RWPE1 (cell line): ENCODE data around the gene ABCG2.
A peak's percentile ranks its signal among the peaks of the same experiment; 100 is the strongest.

ENCODE experiments used
- CTCF ChIA-PET: fragments of 350-600 bp; sonication (Branson Sonifier 250); formaldehyde crosslinking; extraction: SDS; loops from one replicate; lab custom pipeline; 2021; lab: Yijun Ruan, JAX
- POLR2A ChIA-PET: fragments of 400-600 bp; formaldehyde crosslinking; extraction: SDS; loops from one replicate; lab custom pipeline; 2020; ENCODE audit warnings: antibody characterized with exemption; ENCODE audit not compliant: low non-redundant PET; lab: Yijun Ruan, JAX
- DNase-seq: peaks from one replicate; pipeline ENCODE4 v3.0.0; 2012; ENCODE audit warnings: low spot score
- H3K27ac ChIP-seq: fragments of 450-650 bp; 2 replicates; pipeline ENCODE4 v1.5.1; 2017
- TF ChIP-seq, protein P1 (sequence below): fragments of 450-650 bp; conservative IDR thresholded peaks from 2 replicates; pipeline ENCODE4 v1.5.1; 2017; ENCODE audit warnings: low read depth, mild to moderate bottlenecking

The ABCG2 gene

DNA sequence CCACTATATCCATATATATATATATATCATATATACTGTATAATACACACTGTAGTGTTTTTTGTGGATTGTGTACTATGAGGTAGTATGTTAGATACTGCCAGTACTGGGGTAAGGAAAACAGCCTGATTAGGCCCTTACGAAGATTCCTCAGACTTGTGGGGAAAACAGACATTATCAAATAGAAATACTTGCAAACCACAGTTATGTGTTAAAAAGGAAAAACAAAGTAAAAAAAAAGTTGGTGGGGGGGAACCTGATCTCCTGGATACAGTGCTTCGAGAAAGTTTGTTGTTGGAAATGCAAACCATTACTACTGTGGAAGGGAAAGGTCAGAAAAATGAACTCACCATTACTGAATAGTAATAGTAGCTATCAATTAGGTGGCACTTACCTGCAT lies 98.0 kb downstream of the ABCG2 start:
- CTCF ChIA-PET = no interaction called here
- TF ChIP-seq, protein P1, sequence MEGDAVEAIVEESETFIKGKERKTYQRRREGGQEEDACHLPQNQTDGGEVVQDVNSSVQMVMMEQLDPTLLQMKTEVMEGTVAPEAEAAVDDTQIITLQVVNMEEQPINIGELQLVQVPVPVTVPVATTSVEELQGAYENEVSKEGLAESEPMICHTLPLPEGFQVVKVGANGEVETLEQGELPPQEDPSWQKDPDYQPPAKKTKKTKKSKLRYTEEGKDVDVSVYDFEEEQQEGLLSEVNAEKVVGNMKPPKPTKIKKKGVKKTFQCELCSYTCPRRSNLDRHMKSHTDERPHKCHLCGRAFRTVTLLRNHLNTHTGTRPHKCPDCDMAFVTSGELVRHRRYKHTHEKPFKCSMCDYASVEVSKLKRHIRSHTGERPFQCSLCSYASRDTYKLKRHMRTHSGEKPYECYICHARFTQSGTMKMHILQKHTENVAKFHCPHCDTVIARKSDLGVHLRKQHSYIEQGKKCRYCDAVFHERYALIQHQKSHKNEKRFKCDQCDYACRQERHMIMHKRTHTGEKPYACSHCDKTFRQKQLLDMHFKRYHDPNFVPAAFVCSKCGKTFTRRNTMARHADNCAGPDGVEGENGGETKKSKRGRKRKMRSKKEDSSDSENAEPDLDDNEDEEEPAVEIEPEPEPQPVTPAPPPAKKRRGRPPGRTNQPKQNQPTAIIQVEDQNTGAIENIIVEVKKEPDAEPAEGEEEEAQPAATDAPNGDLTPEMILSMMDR = no peak
- H3K27ac ChIP-seq = no peak overlapping the region
- DNase-seq = no peak
- POLR2A ChIA-PET = no interaction called here

DNA sequence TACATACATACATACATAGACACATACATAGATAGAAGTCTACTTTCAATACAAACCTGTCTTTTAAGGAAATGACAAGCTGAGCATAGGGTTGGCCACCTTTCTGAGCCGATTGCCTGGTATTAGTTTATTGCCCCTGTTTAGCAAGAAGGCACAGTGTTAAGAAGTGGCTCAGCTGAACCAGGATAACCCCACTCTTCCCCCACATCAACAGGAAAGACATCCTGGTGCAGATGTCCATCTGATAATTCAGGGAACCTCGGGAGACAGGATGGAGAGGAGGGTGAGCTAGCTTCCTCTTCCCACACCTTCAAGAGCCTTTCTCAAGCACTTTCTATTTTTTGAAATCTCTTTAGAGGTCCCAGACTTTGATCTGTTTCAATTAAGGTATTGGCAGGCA lies 98.7 kb downstream of the ABCG2 start:
- ChIA-PET POLR2A (no interaction called here), CTCF (no interaction called here)
- TF ChIP-seq, protein P1 = no peak
- no peak overlapping the region for H3K27ac ChIP-seq
- no peak for DNase-seq

DNA sequence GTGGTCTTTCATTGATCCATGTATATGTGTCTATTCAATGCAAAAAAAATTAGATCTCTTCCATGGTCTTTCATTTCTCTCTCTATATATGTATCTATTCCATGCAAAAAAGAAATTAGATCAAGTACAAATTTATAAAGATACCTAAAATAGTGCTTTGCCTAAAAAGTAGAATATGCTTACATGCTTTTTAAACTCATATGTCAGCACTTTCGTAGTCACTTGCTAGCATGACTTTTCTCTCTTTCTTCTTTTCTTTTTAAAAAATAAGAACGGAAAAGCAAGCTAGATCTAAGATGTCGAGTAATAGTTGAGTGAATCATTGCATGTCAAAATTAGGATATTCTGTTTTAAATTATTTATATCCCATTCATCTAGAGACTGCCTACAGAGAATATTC lies 100.1 kb downstream of the ABCG2 start:
- ChIA-PET CTCF (interaction anchor here (0.6 to 1.3 kb wide), 4 partner anchors 15 to 611 kb away, joined by 3 to 10 read pairs (median 4); no protein-coding TSS in a partner anchor), POLR2A (no interaction called here)
- no peak for DNase-seq
- H3K27ac ChIP-seq = no peak overlapping the region
- TF ChIP-seq, protein P1 = no peak

DNA sequence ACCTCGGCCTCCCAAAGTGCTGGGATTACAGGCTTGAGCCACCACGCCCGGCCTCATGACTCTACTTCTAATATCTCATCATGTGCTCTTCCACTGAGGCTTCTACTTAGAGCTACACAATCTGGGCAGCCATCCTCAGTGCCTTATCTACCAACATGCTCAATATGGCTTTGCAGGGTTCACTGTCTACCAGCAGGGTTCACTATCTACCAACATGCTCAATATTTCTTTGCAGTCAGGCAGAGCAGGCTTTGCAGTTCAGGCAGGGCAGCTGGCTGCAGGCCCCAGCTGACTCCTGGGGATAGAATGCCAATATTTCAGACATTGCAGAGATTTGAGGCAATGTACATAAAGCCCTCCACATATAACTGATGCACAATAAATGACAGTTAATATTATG lies 103.5 kb downstream of the ABCG2 start:
- POLR2A ChIA-PET = no interaction called here
- CTCF ChIA-PET = interaction anchor here (0.6 to 1.2 kb wide), 4 partner anchors 136 to 322 kb away, joined by 3 to 4 read pairs (median 3); no protein-coding TSS in a partner anchor
- H3K27ac ChIP-seq = no peak overlapping the region
- TF ChIP-seq, protein P1 = no peak
- DNase-seq = peak; percentile 23

DNA sequence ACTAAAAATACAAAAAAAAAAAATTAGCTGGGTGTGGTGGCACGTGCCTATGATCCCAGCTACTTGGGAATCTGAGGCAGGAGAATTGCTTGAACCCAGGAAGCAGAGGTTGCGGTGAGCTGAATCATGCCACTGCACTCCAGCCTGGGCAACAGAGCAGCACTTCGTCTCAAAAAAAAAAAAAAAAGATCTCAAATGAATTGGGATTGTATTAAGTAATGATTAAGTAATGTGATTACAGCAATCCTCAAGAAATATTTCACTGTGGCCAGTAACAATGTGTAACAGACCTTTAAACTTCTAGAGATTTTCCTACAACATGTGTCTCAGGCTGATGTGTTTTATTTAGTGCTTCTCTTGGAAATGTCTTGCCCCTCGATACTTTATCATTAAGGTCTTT lies 104.2 kb downstream of the ABCG2 start:
- CTCF ChIA-PET = interaction anchor here (0.6 to 1.2 kb wide), 3 partner anchors 157 to 179 kb away, joined by 3 to 4 read pairs (median 3); no protein-coding TSS in a partner anchor
- DNase-seq = no peak
- POLR2A ChIA-PET = interaction anchor here (0.7 kb wide), 1 partner anchor 459 kb away, joined by 6 read pairs; no protein-coding TSS in a partner anchor
- TF ChIP-seq, protein P1 = no peak
- no peak overlapping the region for H3K27ac ChIP-seq

DNA sequence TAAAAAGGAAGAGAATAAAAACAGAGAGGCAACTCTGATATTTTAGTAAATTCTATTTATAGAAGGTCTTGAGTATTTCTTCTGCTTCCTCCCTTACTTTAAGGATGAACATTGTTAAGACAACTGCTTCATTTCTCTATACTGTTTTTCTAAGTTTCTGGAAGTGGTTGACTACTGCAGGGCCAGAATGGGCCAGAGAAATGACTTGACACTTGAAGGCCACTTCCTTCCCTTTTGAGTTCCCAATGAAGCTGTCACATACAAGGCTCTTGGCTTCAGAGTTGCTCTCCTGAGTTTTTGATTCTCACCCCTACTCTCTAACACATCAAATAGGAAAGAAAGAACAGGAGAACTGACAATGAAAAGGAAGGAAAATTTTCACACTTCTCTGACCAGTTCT lies 113.4 kb downstream of the ABCG2 start:
- TF ChIP-seq, protein P1 = no peak
- ChIA-PET CTCF (interaction anchor here (0.6 to 0.7 kb wide), 2 partner anchors 28 to 77 kb away, joined by 3 read pairs; no protein-coding TSS in a partner anchor), POLR2A (no interaction called here)
- no peak overlapping the region for H3K27ac ChIP-seq
- DNase-seq = no peak
